ENCODE data around the gene SIPA1L3. TPM values are rescaled to one million over a fixed set of nuclear protein-coding genes. Genes with fewer than 3 reads are reported as not detected.

SIPA1L3 gene
- total RNA-seq, 1 experiment from 2014 or later, result 19.9 TPM

DNA sequence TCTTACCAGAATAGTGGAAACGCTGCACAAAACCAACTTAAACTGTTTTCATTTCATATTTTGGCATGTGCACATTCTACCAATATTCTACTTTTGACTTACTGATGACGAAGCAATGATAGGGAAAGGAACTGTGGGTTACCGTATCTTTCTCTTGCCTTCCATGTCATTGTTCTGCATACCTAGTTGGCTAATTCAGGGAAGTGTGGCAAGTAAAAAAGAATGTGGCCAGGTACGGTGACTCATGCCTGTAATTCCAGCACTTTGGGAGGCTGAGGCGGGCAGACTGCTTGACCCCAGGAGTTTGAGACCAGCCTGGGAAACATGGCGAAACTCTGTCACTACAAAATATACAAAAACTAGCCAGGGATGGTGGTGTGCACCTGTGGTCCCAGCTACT lies 108.2 kb downstream of the SIPA1L3 start:
- Histone ChIP-seq H3K27me3 (replicated peaks; ENCODE audit: insufficient read depth, low read depth, low read length, poor library complexity) (no peaks in the 10 kb centered on the region), H3K36me3 (ENCODE audit: insufficient read depth, low read length, poor library complexity, severe bottlenecking) (no peaks in the 10 kb centered on the region), H3K27ac (ENCODE audit: low read depth, low read length, poor library complexity, severe bottlenecking) (no peak overlapping the region), H3K9me3 (ENCODE audit: low read depth, low read length, poor library complexity, severe bottlenecking) (no peaks in the 10 kb centered on the region), H3K4me3 (ENCODE audit: low read depth, low read length, poor library complexity, severe bottlenecking) (no peak overlapping the region), H3K4me1 (ENCODE audit: insufficient read depth, low read length, poor library complexity, severe bottlenecking) (no peaks in the 10 kb centered on the region)
- TF ChIP-seq, protein P1, sequence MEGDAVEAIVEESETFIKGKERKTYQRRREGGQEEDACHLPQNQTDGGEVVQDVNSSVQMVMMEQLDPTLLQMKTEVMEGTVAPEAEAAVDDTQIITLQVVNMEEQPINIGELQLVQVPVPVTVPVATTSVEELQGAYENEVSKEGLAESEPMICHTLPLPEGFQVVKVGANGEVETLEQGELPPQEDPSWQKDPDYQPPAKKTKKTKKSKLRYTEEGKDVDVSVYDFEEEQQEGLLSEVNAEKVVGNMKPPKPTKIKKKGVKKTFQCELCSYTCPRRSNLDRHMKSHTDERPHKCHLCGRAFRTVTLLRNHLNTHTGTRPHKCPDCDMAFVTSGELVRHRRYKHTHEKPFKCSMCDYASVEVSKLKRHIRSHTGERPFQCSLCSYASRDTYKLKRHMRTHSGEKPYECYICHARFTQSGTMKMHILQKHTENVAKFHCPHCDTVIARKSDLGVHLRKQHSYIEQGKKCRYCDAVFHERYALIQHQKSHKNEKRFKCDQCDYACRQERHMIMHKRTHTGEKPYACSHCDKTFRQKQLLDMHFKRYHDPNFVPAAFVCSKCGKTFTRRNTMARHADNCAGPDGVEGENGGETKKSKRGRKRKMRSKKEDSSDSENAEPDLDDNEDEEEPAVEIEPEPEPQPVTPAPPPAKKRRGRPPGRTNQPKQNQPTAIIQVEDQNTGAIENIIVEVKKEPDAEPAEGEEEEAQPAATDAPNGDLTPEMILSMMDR (conservative IDR thresholded peaks at IDR 0.05; ENCODE audit: low read depth, low read length), result no peak
- no peak for TF ChIP-seq EZH2 (IDR thresholded peaks at IDR 0.05; ENCODE audit: borderline replicate concordance, low read depth, low read length, poor library complexity, severe bottlenecking)
- BruUV-seq (replicated peaks), result no TSS peak
- DNase-seq (ENCODE audit: low spot score), result no peak
- ChIA-PET CTCF (no interaction called here), POLR2A (ENCODE audit: low non-redundant PET) (no interaction called here)
- intact Hi-C loops (cut with micrococcal nuclease; ENCODE audit: unreplicated experiment), result no loop called here

DNA sequence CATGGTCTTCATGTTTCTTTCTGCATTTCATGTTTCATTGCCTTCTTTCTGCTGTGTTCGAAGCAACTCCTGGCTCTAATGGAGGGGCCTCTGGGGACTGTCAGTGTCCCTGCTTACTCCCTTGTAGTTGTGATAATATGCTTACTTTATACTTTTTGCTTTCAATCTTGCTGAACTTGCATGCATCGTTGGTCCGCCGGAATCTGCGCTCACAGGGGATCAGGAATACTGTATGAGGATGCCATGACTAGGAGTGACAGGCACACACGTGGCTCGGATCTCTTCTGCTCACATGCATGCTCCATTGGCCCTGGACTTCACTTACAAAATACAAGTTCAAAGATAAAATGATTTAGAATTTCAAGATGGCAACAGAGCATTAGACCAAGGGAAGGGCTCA lies 108.8 kb downstream of the SIPA1L3 start:
- H3K36me3 ChIP-seq (ENCODE audit: insufficient read depth, low read length, poor library complexity, severe bottlenecking), result no peaks in the 10 kb centered on the region
- intact Hi-C loops (cut with micrococcal nuclease; ENCODE audit: unreplicated experiment), result no loop called here
- DNase-seq (ENCODE audit: low spot score), result no peak

DNA sequence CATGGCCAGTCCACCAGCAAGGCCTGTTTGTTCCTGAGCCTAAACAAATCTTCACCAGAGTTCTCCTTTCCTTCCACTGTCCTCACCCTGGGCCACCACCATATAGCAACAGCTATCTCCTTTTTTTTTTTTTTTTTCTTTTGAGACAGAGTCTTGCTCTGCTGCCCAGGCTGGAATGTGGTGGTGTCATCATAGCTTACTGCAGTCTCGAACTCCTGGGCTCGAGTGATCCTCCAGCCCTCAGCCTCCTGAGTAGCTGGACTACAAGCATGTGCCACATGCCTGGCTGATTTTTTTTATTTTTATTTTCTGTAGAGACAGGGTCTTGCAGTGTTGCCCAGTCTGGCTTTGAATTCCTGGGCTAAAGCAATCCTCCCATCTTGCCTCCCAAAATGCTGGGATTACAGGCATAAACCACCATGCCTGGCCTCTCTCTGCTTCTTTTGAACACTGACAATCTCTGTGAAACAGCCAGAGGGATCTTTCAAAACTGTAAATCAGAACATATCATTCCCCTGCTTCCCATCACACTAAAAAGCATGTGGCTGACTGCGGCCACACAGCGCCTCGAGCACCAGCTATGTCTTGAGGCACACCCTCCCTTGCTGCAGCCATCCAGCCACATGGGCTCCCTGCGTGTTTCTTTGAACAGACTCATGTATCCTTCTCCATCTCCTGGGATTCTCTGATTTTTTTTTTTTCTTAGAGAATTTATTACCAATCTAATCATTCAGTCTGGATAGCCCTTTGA lies 110.6 kb downstream of the SIPA1L3 start:
- no peak for DNase-seq (ENCODE audit: low spot score)
- CTCF ChIA-PET, result no interaction called here
- Histone ChIP-seq H3K9me3 (ENCODE audit: low read depth, low read length, poor library complexity, severe bottlenecking) (no peaks in the 10 kb centered on the region), H3K27ac (ENCODE audit: low read depth, low read length, poor library complexity, severe bottlenecking) (no peak overlapping the region), H3K4me3 (ENCODE audit: low read depth, low read length, poor library complexity, severe bottlenecking) (no peak overlapping the region), H3K27me3 (replicated peaks; ENCODE audit: insufficient read depth, low read depth, low read length, poor library complexity) (no peaks in the 10 kb centered on the region), H3K36me3 (ENCODE audit: insufficient read depth, low read length, poor library complexity, severe bottlenecking) (no peaks in the 10 kb centered on the region), H3K4me1 (ENCODE audit: insufficient read depth, low read length, poor library complexity, severe bottlenecking) (no peaks in the 10 kb centered on the region)
- intact Hi-C loops (cut with micrococcal nuclease; ENCODE audit: unreplicated experiment), result no loop called here
- POLR2A ChIA-PET (ENCODE audit: low non-redundant PET), result no interaction called here
- no TSS peak for BruUV-seq (replicated peaks)
- TF ChIP-seq, protein P1 (conservative IDR thresholded peaks at IDR 0.05; ENCODE audit: low read depth, low read length), result no peak

More for the DNA sequence above, 108.8 kb downstream of the SIPA1L3 start:
- H3K9me3 ChIP-seq (ENCODE audit: low read depth, low read length, poor library complexity, severe bottlenecking), result no peaks in the 10 kb centered on the region
- BruUV-seq (replicated peaks), result no TSS peak
- H3K4me3 ChIP-seq (ENCODE audit: low read depth, low read length, poor library complexity, severe bottlenecking), result no peak overlapping the region
- ChIA-PET CTCF (no interaction called here), POLR2A (ENCODE audit: low non-redundant PET) (no interaction called here)
- no peak for TF ChIP-seq EZH2 (IDR thresholded peaks at IDR 0.05; ENCODE audit: borderline replicate concordance, low read depth, low read length, poor library complexity, severe bottlenecking)
- TF ChIP-seq, protein P1 (conservative IDR thresholded peaks at IDR 0.05; ENCODE audit: low read depth, low read length), result no peak
- H3K4me1 ChIP-seq (ENCODE audit: insufficient read depth, low read length, poor library complexity, severe bottlenecking), result no peaks in the 10 kb centered on the region
- H3K27me3 ChIP-seq (replicated peaks; ENCODE audit: insufficient read depth, low read depth, low read length, poor library complexity), result no peaks in the 10 kb centered on the region
- H3K27ac ChIP-seq (ENCODE audit: low read depth, low read length, poor library complexity, severe bottlenecking), result no peak overlapping the region

Measured in A673 (cell line).